NT2/D1 (cell line): Measurements from ENCODE around the gene PTPRQ.

Experiments used
- DNase-seq: peaks from one replicate; pipeline ENCODE4 v3.0.0-alpha.2; 2011; ENCODE audit warnings: low read depth, low spot score
- H3K27me3 ChIP-seq: 2 replicates; pipeline ENCODE4 v1.6.0; 2011; ENCODE audit warnings: mild to moderate bottlenecking; ENCODE audit not compliant: insufficient read length, insufficient read depth
- H3K36me3 ChIP-seq: 2 replicates; pipeline ENCODE4 v1.6.1; 2011; ENCODE audit warnings: mild to moderate bottlenecking, low read length, mixed read lengths; ENCODE audit not compliant: insufficient read depth, insufficient read length
- H3K4me1 ChIP-seq: 2 replicates; pipeline ENCODE4 v1.5.1; 2011; ENCODE audit not compliant: insufficient read depth, insufficient read length
- H3K4me3 ChIP-seq: 2 replicates; pipeline ENCODE4 v1.5.1; 2011; ENCODE audit warnings: low read depth; ENCODE audit not compliant: insufficient read length
- H3K9ac ChIP-seq: 2 replicates; pipeline ENCODE4 v1.6.0; 2011; ENCODE audit warnings: low read depth; ENCODE audit not compliant: insufficient read length
- H3K9me3 ChIP-seq: 2 replicates; pipeline ENCODE4 v1.5.1; 2011; ENCODE audit warnings: mild to moderate bottlenecking, low read length; ENCODE audit not compliant: insufficient read depth
- SUZ12 ChIP-seq: IDR thresholded peaks from 2 replicates; pipeline ENCODE4 v1.6.1; 2011; ENCODE audit not compliant: insufficient read length, insufficient read depth; ENCODE audit errors: extremely low read depth
- YY1 ChIP-seq: IDR thresholded peaks from 2 replicates; pipeline ENCODE4 v1.6.1; 2011; ENCODE audit not compliant: insufficient read length, insufficient read depth
- ZNF274 ChIP-seq: IDR thresholded peaks from 2 replicates; pipeline ENCODE4 v1.6.1; 2011; ENCODE audit warnings: mild to moderate bottlenecking, low read depth, low read length

Gene PTPRQ

GRCh38 chr12:80590085-80590484, 146.1 kb downstream of the PTPRQ start:
- no peak overlapping the region for H3K4me3 ChIP-seq
- no peaks in the 10 kb centered on the region for H3K27me3 ChIP-seq
- H3K4me1 ChIP-seq: no peaks in the 10 kb centered on the region
- no peaks in the 10 kb centered on the region for H3K9me3 ChIP-seq
- no peak for DNase-seq
- H3K36me3 ChIP-seq: no peaks in the 10 kb centered on the region
- TF ChIP-seq SUZ12 (no peak), YY1 (no peak), ZNF274 (no peak)
- no peak overlapping the region for H3K9ac ChIP-seq

- no peak overlapping the region for H3K4me3 ChIP-seq
- H3K4me1 ChIP-seq: no peaks in the 10 kb centered on the region
- TF ChIP-seq YY1 (no peak), SUZ12 (no peak), ZNF274 (no peak)
- no peaks in the 10 kb centered on the region for H3K9me3 ChIP-seq
- no peak overlapping the region for H3K9ac ChIP-seq
- DNase-seq: no peak
- H3K27me3 ChIP-seq: no peaks in the 10 kb centered on the region
- H3K36me3 ChIP-seq: no peaks in the 10 kb centered on the region
Measured at GRCh38 chr12:80593766-80594165, 149.7 kb downstream of the PTPRQ start.

GRCh38 chr12:80596509-80596908, 152.5 kb downstream of the PTPRQ start:
- DNase-seq: no peak
- H3K9me3 ChIP-seq: no peaks in the 10 kb centered on the region

GRCh38 chr12:80598004-80598606, 154.1 kb downstream of the PTPRQ start:
- TF ChIP-seq YY1: no peak
- TF ChIP-seq SUZ12: no peak
- TF ChIP-seq ZNF274: no peak
- H3K27me3 ChIP-seq: no peaks in the 10 kb centered on the region
- no peaks in the 10 kb centered on the region for H3K4me1 ChIP-seq
- no peak for DNase-seq
- H3K4me3 ChIP-seq: no peak overlapping the region
- H3K36me3 ChIP-seq: no peaks in the 10 kb centered on the region
- H3K9me3 ChIP-seq: no peaks in the 10 kb centered on the region
- no peak overlapping the region for H3K9ac ChIP-seq

More at GRCh38 chr12:80596509-80596908, 152.5 kb downstream of the PTPRQ start:
- Histone ChIP-seq H3K4me1 (no peaks in the 10 kb centered on the region), H3K9ac (no peak overlapping the region), H3K36me3 (no peaks in the 10 kb centered on the region), H3K27me3 (no peaks in the 10 kb centered on the region), H3K4me3 (no peak overlapping the region)
- TF ChIP-seq ZNF274 (no peak), SUZ12 (no peak), YY1 (no peak)

- Histone ChIP-seq H3K4me3 (no peak overlapping the region), H3K27me3 (no peaks in the 10 kb centered on the region), H3K9ac (no peak overlapping the region), H3K4me1 (no peaks in the 10 kb centered on the region), H3K9me3 (no peaks in the 10 kb centered on the region), H3K36me3 (no peaks in the 10 kb centered on the region)
- TF ChIP-seq ZNF274 (no peak), SUZ12 (no peak), YY1 (no peak)
- DNase-seq: no peak
Measured at GRCh38 chr12:80602455-80602854, 158.4 kb downstream of the PTPRQ start.

GRCh38 chr12:80607361-80608135, 163.5 kb downstream of the PTPRQ start:
- H3K27me3 ChIP-seq: no peaks in the 10 kb centered on the region
- TF ChIP-seq YY1: no peak
- TF ChIP-seq ZNF274: no peak
- H3K36me3 ChIP-seq: no peaks in the 10 kb centered on the region
- no peak for DNase-seq
- H3K9ac ChIP-seq: no peak overlapping the region
- no peak overlapping the region for H3K4me3 ChIP-seq
- no peaks in the 10 kb centered on the region for H3K4me1 ChIP-seq
- H3K9me3 ChIP-seq: no peaks in the 10 kb centered on the region

- no peaks in the 10 kb centered on the region for H3K9me3 ChIP-seq
- no peaks in the 10 kb centered on the region for H3K27me3 ChIP-seq
- H3K4me1 ChIP-seq: no peaks in the 10 kb centered on the region
- DNase-seq: no peak
- TF ChIP-seq ZNF274 (no peak), YY1 (no peak), SUZ12 (no peak)
- no peak overlapping the region for H3K9ac ChIP-seq
- H3K4me3 ChIP-seq: no peak overlapping the region
- no peaks in the 10 kb centered on the region for H3K36me3 ChIP-seq
Measured at GRCh38 chr12:80617733-80618132, 173.7 kb downstream of the PTPRQ start.
